OCI-M2 (cell line): Measurements from ENCODE around the gene TTF2.
"Not testable (repeated sequence)": the region's sequence is repeated elsewhere in the genome, so short reads cannot be mapped to it uniquely, and the experiment has no call there.

Experiments used
- DNase-seq: peaks from one replicate; lab custom pipeline; 2025; ENCODE audit not compliant: unreplicated experiment; lab: John Stamatoyannopoulos, UW

Gene TTF2

DNA sequence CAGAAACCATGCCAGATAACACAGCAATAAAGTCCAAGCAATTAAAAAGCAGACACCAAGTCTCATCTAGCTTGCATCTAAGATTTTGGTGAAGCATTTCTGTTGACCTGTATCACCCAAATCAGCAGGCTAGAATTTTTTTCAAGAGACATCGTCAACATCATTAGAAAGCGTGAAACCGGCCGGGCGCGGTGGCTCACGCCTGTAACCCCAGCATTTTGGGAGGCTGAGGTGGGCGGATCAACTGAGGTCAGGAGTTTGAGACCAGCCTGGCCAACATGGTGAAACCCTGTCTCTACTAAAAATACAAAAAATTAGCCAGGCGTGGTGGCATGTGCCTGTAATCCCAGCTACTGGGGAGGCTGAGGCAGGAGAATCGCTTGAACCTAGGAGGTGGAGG lies 59.0 kb downstream of the TTF2 start:
- not testable (repeated sequence) for DNase-seq

- DNase-seq, result no peak
Observed at GRCh38 chr1:117120774-117121588, 60.9 kb downstream of the TTF2 start.

DNA sequence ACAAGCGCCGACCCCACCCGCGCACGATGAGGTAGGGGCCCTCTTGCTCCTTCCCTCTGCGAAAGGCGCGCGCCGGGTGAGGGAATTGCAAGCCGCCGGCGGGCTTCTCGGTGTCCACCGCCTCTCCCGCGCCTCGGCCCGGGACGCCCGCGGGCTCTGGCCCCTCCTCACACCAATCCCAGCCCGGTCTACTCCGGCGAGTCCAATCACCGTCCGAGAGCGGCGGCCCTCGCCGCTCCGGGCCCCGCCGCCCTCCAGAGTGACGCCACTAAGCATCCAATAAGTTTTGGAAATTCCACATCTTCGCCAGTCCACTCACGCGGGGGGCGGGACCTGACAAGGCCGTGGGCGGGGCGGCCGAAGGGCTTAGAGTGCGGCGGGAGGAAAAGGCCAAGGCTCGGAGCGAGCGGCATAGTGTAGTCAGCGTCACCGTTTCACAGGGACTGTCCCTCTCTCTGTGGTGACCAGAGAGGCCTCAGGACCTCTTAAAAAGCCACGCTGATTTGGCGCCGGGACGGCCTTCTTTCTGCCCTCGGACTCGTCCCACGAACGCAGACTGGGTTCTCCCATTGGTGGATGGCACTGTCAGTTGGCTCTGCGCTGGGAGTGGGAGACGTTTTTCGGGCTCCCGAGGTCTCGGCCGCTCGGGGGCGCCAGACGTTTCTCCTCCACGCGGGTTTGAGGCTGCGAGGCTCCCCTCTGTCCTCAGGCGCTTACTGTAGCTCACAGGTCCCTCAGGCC lies 61.6 kb downstream of the TTF2 start, which contains the start of gene TRIM45:
Gene TRIM45 (minus strand): TSS at position 161 of the 741 bp plus-strand sequence. CDS start 548 bp downstream, outside the sequence.
- peak; percentile 50 for DNase-seq

DNA sequence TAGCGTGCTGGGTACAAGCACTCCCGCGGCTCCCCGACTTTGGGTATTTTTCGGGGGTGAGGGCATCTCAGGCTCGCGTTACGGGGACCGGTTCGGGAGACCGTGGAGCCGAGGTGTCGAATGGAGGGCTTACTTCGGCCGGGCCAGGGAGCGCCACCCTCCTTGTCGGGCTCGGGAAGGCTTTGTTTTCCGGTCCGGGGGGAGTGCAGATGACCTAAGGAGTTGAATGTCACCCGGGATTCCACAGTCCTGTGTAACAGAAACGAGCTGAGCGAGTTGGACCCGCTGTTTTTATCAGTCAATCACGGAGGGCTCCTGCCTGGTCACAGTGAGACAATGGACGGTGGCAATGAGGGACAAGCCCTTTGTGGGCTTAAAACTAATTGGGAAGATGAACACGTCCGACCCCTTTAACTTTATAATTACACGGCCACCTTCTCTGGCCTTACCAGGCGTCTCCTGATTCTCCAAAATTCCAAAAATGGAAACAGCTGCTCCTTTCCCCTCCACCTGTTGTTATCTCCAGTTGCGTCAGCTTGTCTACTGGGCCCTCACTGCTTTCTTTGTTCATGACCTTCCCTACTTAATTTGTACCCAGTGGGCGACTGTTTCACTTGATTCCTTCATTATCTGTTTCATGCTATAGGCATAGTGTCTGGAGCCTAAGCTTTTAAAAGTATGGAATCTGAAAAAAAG lies 62.4 kb downstream of the TTF2 start:
- no peak for DNase-seq

GRCh38 chr1:117123274-117123673 lies 63.1 kb downstream of the TTF2 start:
- no peak for DNase-seq

GRCh38 chr1:117124661-117125060 lies 64.5 kb downstream of the TTF2 start:
- no peak for DNase-seq

DNA sequence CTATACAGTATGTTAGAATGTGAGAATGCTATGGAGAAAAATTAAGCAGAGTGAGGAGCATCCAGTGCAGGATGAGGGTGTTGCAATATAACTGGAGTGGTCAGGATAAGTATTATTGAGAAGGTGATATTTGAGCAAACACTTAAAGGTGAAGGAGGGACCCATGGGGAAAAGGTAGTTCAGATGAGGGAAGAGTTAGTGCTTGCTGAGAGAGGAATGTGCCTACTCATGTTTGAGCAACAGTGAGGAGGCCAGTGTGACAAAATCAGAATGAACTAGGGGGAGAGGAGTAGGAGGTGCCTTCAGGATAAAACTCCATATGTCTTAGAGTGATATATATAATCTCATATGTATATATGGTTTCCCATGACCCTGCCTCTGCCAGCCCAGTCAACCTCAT lies 67.7 kb downstream of the TTF2 start:
- DNase-seq, result no peak

DNA sequence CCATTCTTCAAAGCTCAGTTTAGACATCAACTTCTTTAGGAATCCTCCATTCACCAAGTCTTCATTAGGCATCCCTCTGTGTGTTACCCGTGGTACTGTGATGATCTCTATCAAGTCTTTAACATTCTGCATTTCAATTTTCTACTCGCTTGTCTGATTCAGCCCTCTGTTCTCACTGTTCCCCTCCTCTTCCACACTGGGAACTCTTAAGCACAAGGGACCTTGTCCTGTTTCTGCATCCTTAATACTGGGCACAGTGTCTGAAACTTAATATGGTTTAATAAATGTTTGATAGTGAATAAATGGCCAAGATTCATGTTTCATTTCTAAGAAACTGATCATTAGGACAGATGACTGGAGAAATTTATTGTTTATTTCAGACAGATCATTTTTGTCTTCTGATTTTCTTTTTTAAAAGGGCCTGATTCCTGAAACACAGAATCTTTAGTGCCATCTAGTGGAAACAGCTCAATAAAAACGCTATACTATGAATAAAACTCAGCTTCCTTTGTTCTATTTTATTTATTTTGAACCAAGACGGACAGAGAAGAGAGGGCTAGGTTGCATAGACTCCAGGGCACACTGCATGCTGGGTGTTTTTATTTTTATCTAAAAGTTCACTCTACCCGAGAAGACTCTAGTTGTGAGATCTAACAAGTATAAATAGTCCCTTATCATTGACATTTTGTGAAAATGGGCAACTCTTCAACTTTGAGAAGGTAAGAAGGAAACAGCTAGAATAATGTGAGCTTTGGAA lies 68.4 kb downstream of the TTF2 start:
- no peak for DNase-seq

DNA sequence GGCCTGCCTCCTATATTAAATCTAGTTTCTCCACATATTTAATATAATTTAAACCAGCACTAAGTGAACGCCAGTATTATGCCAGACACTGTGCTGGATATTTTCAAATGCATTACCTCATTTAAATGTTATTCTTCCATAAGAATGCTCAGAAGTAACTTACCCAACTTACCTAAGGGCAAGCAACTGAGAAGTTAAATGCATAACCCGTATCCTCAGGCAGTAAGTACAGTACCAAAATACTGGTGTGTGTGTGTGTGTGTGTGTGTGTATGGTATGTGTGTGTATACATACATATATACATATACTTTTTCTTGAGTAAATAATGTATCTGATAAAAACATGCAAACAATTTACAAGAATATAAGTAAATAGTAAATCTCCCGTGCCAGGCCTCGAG lies 70.4 kb downstream of the TTF2 start:
- no peak for DNase-seq

- DNase-seq, result no peak
Observed at GRCh38 chr1:117135329-117135728, 75.2 kb downstream of the TTF2 start.

- DNase-seq, result no peak
Observed at GRCh38 chr1:117136749-117137148, 76.6 kb downstream of the TTF2 start.

DNA sequence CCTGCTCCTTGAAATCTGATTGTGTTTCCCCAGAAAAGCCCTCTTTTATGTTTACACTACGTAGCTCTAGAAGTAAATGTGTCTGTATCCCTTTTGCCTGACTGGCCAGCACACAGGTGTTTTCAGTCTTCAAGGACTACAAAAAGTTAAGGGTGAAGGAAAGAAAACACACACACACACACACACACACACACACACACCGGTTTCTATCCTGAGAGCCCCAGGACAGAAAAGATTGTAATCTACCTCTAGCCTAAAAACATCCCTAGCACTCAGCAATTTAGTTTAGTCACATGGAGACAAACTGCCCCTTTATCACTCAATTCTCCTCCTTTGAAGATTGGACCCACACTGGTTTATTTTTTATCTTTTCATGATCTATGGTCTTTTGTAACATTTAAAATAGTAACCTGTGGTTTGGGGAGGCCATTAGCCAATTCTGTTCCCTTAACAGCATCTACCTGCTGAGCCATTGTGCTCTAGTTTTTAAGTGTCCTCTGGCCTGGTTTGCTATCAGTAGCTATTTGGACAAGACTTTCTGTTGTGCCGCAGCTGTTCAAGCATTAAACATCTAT lies 77.2 kb downstream of the TTF2 start:
- no peak for DNase-seq

DNA sequence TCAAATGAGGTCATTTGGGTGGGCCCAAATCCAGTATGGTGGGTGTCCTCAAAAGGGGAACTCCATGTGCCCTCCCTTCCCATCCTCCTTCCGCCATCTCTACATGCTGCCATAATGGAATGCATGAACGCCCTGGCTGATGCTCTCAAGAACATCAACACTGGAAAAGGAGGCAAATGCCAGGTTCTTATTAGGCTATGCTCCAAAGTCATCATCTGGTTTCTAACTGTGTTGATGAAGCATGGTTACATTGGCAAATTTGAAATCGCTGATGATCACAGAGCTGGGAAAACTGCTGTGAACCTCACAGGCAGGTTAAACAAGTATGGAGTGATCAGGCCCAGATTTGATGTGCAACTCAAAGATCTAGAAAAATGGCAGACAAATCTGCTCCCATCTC lies 78.0 kb downstream of the TTF2 start:
- no peak for DNase-seq

- no peak for DNase-seq
Observed at GRCh38 chr1:117138561-117138960, 78.4 kb downstream of the TTF2 start.

DNA sequence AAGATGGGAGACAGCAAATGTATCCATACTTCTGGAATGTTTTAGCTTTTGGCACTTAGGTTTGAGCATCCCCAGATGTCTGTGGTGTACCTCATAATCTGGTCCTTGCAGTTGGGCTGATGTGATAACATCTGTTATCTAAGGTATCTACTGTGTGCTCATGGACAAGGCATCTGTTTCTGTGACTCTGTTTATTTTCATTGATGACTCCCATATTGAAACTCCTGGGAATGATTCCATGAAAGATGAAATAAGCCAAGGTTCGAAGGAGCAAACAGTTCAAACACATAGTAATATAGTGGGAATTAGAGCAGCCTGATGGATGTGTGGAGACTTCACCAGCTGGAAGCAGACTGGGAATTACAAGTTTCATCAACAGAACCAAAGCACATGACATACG lies 82.1 kb downstream of the TTF2 start:
- DNase-seq, result no peak

- no peak for DNase-seq
Observed at GRCh38 chr1:117143172-117143571, 83.0 kb downstream of the TTF2 start.

DNA sequence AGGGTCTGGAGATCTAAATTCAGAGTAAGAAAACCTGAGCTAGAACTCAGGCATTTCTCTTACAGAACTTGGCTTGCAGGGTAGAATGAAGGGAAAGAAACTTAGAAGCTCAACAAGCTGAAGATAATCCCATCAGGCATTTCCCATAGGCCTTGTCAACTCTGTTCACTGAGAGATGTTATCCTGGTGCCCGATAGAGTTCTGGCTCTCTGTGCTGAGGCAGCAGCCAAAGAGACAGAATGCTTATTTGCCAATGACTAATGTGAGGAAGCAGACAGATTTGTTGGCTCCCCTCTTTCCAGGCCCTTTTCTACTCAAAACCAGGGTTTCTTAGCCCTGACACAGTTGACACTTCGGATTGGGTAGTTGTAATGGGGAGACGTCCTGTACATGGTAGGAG lies 83.7 kb downstream of the TTF2 start:
- no peak for DNase-seq

GRCh38 chr1:117146072-117146471 lies 85.9 kb downstream of the TTF2 start:
- DNase-seq, result no peak

DNA sequence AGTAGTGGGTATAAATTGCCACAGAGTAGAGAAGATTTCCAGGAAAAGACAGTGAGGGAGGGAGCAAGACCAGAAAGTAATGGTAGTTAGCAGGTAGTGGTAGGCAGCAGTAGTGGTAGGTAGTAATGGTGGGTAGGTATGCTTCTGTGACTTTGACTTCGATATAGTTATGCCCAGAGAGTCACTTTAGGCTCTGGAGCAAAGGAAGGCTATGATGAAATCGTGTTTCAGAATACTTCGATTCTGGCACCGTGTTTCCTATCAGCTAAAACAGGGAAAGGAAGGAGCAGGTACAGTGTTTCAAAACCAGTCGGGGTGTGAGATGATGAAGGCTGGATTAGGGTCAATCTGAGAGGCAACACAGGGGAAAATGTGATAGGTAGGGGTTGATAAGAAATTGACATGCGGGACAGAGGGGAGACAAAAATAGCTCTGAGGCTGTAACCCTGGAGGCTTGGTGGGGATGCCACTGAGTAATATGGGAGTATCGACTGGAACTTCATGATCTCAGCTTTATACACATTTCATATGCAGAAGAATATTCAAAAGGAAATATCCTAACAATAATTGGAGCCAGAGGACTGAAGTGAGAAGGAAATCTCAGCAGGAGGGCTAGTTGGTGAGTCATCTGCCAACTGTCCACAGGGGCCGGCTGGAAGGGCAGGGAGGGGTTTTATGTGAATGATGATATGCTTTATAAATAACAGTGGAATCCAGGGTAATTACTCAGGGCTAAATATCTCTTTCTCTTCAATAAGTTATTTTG lies 86.6 kb downstream of the TTF2 start:
- DNase-seq, result no peak

DNA sequence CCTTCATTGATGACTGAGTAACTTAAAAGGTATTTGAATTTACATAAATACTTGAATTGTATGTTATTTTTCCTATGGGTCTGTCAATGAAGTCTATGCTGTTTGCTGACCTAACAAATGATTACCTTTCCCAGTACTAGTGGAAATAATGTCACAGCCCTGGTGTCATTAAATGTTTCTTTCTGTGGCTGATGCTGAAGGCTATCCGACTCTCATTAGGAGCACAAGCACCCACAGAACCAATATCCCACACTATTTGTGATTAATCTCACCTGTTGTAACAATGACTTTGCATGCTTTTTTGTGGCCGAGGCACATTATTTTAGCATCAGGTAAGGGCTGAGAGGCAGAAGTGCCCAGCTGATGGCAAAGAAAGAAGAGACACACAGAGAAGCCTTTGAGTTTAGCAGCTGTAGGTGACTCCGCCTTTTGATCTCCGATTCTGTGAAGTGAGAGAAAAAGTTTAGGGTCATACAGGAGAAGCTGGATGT lies 87.3 kb downstream of the TTF2 start:
- DNase-seq, result no peak
